ENCODE data around the gene KHDC4. TPM values are rescaled to one million over a fixed set of nuclear protein-coding genes. Genes with fewer than 3 reads are reported as not detected.

KHDC4 gene
- total RNA-seq, 1 experiment from 2014 or later: 68.8 TPM

DNA sequence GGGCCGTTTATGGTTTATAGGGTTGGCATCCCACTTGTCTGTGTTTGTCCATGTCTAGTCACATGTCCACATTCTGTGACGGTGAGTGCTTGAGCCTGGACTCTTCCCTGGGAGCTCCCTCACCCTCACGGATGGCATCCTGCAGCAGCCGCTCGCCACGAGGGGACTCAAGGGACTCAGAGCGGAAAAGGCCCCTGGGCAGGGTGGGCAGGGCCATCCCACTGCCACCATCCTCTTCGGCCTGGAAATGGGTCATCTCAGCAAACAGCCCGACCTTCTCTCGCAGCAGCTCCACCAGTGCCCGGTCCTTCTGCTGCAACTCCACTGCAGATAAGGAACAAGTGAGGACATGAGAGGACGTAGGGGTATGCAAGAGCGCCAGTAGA, 18.3 kb upstream of the KHDC4 start:
- H3K27me3 ChIP-seq (ENCODE audit: insufficient read depth, low read depth): no peaks in the 10 kb centered on the region
- H3K9me2 ChIP-seq (ENCODE audit: insufficient read depth): no peaks in the 10 kb centered on the region
- H3K36me3 ChIP-seq (ENCODE audit: low read depth): peaks cover 65% of the 10 kb centered on the region
- H3K4me3 ChIP-seq: no peak overlapping the region
- no peak overlapping the region for H3K27ac ChIP-seq
- TF ChIP-seq EZH2 (IDR thresholded peaks at IDR 0.05; ENCODE audit: low read depth): no peak
- TF ChIP-seq, protein P1, sequence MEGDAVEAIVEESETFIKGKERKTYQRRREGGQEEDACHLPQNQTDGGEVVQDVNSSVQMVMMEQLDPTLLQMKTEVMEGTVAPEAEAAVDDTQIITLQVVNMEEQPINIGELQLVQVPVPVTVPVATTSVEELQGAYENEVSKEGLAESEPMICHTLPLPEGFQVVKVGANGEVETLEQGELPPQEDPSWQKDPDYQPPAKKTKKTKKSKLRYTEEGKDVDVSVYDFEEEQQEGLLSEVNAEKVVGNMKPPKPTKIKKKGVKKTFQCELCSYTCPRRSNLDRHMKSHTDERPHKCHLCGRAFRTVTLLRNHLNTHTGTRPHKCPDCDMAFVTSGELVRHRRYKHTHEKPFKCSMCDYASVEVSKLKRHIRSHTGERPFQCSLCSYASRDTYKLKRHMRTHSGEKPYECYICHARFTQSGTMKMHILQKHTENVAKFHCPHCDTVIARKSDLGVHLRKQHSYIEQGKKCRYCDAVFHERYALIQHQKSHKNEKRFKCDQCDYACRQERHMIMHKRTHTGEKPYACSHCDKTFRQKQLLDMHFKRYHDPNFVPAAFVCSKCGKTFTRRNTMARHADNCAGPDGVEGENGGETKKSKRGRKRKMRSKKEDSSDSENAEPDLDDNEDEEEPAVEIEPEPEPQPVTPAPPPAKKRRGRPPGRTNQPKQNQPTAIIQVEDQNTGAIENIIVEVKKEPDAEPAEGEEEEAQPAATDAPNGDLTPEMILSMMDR (conservative IDR thresholded peaks at IDR 0.05): no peak
- H2AFZ ChIP-seq: no peak overlapping the region
- DNase-seq: no peak
- H3K9me3 ChIP-seq (ENCODE audit: insufficient read depth, low read depth): no peaks in the 10 kb centered on the region
- no TSS peak for BruUV-seq (replicated peaks)
- POLR2A ChIA-PET (ENCODE audit: unreplicated experiment): no interaction called here
- CTCF ChIA-PET: no interaction called here
- H4K20me1 ChIP-seq (ENCODE audit: insufficient read depth): peaks cover 42% of the 10 kb centered on the region
- peaks cover 83% of the 10 kb centered on the region for H3F3A ChIP-seq (ENCODE audit: insufficient read depth, low read depth)
- H3K79me2 ChIP-seq (ENCODE audit: low read depth): peaks cover 9% of the 10 kb centered on the region; the same call in 1 of the 2 replicates
- intact Hi-C loops (cut with micrococcal nuclease; ENCODE audit: unreplicated experiment): no loop called here
- H3K4me1 ChIP-seq (replicated peaks; ENCODE audit: insufficient read depth): no peaks in the 10 kb centered on the region
- H3K4me2 ChIP-seq: no peak overlapping the region

DNA sequence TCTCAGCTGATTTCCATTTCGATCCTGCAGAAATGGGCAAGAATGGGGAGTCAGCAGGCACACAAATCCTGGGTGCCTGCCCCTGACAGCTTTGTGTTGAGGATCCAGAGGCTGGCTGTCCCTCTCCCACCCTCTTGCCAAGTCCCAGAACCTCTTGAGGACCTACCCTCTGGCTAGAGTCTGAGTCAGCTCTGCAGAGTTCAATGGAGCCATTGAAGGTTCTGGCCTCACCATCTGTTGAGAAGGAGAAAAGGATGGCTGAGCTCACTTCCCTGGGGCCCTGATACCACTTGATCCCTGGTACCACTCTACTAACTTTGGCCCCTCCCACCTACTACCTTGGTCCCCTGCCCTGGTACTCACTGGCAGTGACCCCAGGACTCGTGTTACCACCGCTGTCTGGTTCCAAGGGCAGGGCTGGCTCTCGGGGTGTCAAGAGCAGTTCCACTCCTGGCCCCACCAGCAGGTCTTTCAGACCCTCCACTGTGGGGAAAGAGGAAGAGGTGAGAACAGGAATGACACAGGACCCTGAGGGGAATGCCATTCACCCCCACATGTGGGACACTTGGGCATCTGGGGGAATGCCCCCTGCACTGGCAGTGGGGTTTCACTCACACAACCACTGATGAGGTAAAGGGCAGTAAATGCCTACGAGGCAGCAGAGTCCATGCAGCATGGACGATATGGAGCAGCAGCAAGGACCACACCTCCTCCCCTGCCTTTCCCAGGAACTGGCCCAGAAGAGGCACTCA, 17.7 kb upstream of the KHDC4 start:
- TF ChIP-seq EZH2 (IDR thresholded peaks at IDR 0.05; ENCODE audit: low read depth): no peak
- TF ChIP-seq, protein P1 (conservative IDR thresholded peaks at IDR 0.05): no peak
- no peak overlapping the region for H3K27ac ChIP-seq
- no TSS peak for BruUV-seq (replicated peaks)
- no peak overlapping the region for H3K4me3 ChIP-seq
- ChIA-PET POLR2A (ENCODE audit: unreplicated experiment) (no interaction called here), CTCF (no interaction called here)
- peaks cover 84% of the 10 kb centered on the region for H3F3A ChIP-seq (ENCODE audit: insufficient read depth, low read depth)
- H4K20me1 ChIP-seq (ENCODE audit: insufficient read depth): peaks cover 46% of the 10 kb centered on the region
- intact Hi-C loops (cut with micrococcal nuclease; ENCODE audit: unreplicated experiment): no loop called here
- H3K79me2 ChIP-seq (ENCODE audit: low read depth): 0 out of 2 replicates have a peak, but pooled peaks cover 5% of the 10 kb centered on the region
- no peaks in the 10 kb centered on the region for H3K27me3 ChIP-seq (ENCODE audit: insufficient read depth, low read depth)
- no peaks in the 10 kb centered on the region for H3K9me2 ChIP-seq (ENCODE audit: insufficient read depth)
- H3K4me2 ChIP-seq: no peak overlapping the region
- H3K9me3 ChIP-seq (ENCODE audit: insufficient read depth, low read depth): no peaks in the 10 kb centered on the region
- H3K4me1 ChIP-seq (replicated peaks; ENCODE audit: insufficient read depth): no peaks in the 10 kb centered on the region
- no peak overlapping the region for H2AFZ ChIP-seq
- peaks cover 64% of the 10 kb centered on the region for H3K36me3 ChIP-seq (ENCODE audit: low read depth)
- DNase-seq: no peak

DNA sequence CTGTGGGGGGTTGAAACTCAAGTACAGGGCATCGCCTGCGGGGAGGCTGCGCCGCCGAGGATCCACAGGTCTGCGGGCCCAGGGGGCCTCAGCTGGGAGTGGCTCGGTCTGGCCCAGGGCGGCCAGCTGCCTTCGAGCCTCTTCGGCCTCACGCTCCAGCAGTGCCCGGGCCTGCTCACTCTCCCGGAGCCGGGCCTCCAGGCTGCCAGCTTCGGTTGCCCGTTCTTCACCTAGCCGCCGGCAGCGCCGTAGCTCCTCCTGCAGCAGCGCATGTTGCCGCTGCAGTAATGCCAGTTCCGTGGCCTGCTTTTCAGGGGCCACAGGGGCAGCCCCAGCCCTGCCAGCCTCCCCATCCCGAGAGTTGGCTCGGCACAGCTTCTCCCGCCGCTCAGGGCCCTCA, 16.6 kb upstream of the KHDC4 start:
- Histone ChIP-seq H3K4me2 (no peak overlapping the region), H3K4me1 (replicated peaks; ENCODE audit: insufficient read depth) (0 out of 2 replicates have a peak, but pooled peaks cover 4% of the 10 kb centered on the region), H3K4me3 (no peak overlapping the region), H3K27me3 (ENCODE audit: insufficient read depth, low read depth) (no peaks in the 10 kb centered on the region), H3K9me2 (ENCODE audit: insufficient read depth) (no peaks in the 10 kb centered on the region), H3K36me3 (ENCODE audit: low read depth) (peaks cover 62% of the 10 kb centered on the region), H3K9me3 (ENCODE audit: insufficient read depth, low read depth) (no peaks in the 10 kb centered on the region), H3K79me2 (ENCODE audit: low read depth) (0 out of 2 replicates have a peak, but pooled peaks cover 5% of the 10 kb centered on the region), H3F3A (ENCODE audit: insufficient read depth, low read depth) (peaks cover 84% of the 10 kb centered on the region), H2AFZ (no peak overlapping the region), H4K20me1 (ENCODE audit: insufficient read depth) (peaks cover 48% of the 10 kb centered on the region), H3K27ac (no peak overlapping the region)
- no TSS peak for BruUV-seq (replicated peaks)
- POLR2A ChIA-PET (ENCODE audit: unreplicated experiment): no interaction called here
- intact Hi-C loops (cut with micrococcal nuclease; ENCODE audit: unreplicated experiment): no loop called here
- CTCF ChIA-PET: no interaction called here
- TF ChIP-seq EZH2 (IDR thresholded peaks at IDR 0.05; ENCODE audit: low read depth): no peak
- TF ChIP-seq, protein P1 (conservative IDR thresholded peaks at IDR 0.05): no peak
- DNase-seq: no peak

Measured in PC-9 (cell line).